ENCODE results near the gene ISLR. TPM values are rescaled to one million over a fixed set of nuclear protein-coding genes. Genes with fewer than 3 reads are reported as not detected.

ISLR gene
- total and polyA plus RNA-seq, 2 of the 8 experiments (the other 6 are each of a cell fraction or from before 2014, with no cell fraction given), result 0.29 to 0.35 TPM

GRCh38 chr15:74127255-74127953 is 46.1 kb upstream of the ISLR start:
- no peak overlapping the region; the same call in 1 of the 2 replicates for H3K18ac ChIP-seq (ENCODE audit: extremely low read depth, low read length)
- WGBS, 2 experiments (ENCODE audit: extremely low coverage in 1 of 2, insufficient coverage in 1 of 2, insufficient read length in 1 of 2, insufficient replicate concordance in 2 of 2, low coverage in 1 of 2, low lambda C conversion rate in 2 of 2, missing lambda C conversion rate in 1 of 2), result 20% methylated on average over 29 of the region's 44 CpGs; no CpG with 5 or more reads in 1 of the 2 experiments
- H2BK120ac ChIP-seq (replicated peaks; ENCODE audit: low read depth, low read length), result no peak overlapping the region
- H4K8ac ChIP-seq (ENCODE audit: extremely low read depth, insufficient read depth, low read length), result no peak overlapping the region
- peak overlapping the region; percentile 83 to 86 for H3K4me2 ChIP-seq (ENCODE audit: insufficient read depth in 1 of 2, low read depth in 2 of 2, low read length in 2 of 2)
- H4K5ac ChIP-seq (ENCODE audit: insufficient read length, low read depth, low read length), result no peak overlapping the region
- 0 out of 2 replicates have a peak overlapping the region, but pooled peaks have one; percentile 46 for H2BK15ac ChIP-seq (ENCODE audit: low read length)
- no peak overlapping the region for H2AFZ ChIP-seq (ENCODE audit: low read length)
- H2BK20ac ChIP-seq (ENCODE audit: low read length), result peak overlapping the region; percentile 57; the same call in 1 of the 2 replicates
- H3K4ac ChIP-seq (replicated peaks; ENCODE audit: insufficient read length, low read depth, low read length), result no peak overlapping the region
- DNase-seq (ENCODE audit: low read depth in 1 of 2, low spot score in 2 of 2) (peak; percentile 78 to 100), FAIRE-seq (no peak)
- H3K27ac ChIP-seq (ENCODE audit: low read depth, low read length), result no peak overlapping the region
- no peaks in the 10 kb centered on the region for H3K9me3 ChIP-seq (ENCODE audit: insufficient read depth in 2 of 2, low read depth in 1 of 2, low read length in 1 of 2)
- H3K36me3 ChIP-seq (ENCODE audit: control insufficient read depth in 2 of 4, insufficient read depth in 4 of 4, low read length in 3 of 4), result no peaks in the 10 kb centered on the region
- peaks cover 17% of the 10 kb centered on the region; the same call in 1 of the 2 replicates for H3K23me2 ChIP-seq (ENCODE audit: low read depth, low read length)
- H3K4me3 ChIP-seq (ENCODE audit: extremely low read depth in 1 of 4, insufficient read depth in 2 of 4, low read depth in 3 of 4, low read length in 4 of 4), result peak overlapping the region in 3 of 4 experiments; percentile 26 to 57 (median 36); a peak in 7 of 8 replicates
- H2AK5ac ChIP-seq (ENCODE audit: low read depth, low read length), result no peak overlapping the region
- H3K79me1 ChIP-seq (ENCODE audit: low read depth, low read length), result no peaks in the 10 kb centered on the region; the same call in 1 of the 2 replicates
- H4K20me1 ChIP-seq (replicated peaks in 1 of 2; ENCODE audit: control insufficient read depth in 1 of 2, insufficient read depth in 2 of 2, low read length in 2 of 2), result peaks cover 7 to 11% of the 10 kb centered on the region in 2 experiments
- H3K56ac ChIP-seq (replicated peaks; ENCODE audit: insufficient read length, low read depth, low read length), result no peak overlapping the region
- no peak overlapping the region for H4K91ac ChIP-seq (replicated peaks; ENCODE audit: insufficient read length, low read length)
- ChIA-PET CTCF (ENCODE audit: partially characterized antibody) (interaction anchor here (0.7 to 4.5 kb wide), 26 partner anchors 14 to 502 kb away, joined by 3 to 65 read pairs (median 5); partner anchors contain the start of gene STRA6), POLR2A (ENCODE audit: partially characterized antibody) (interaction anchor here (1.1 to 1.5 kb wide), 2 partner anchors 80 to 180 kb away, joined by 3 to 8 read pairs; no protein-coding TSS in a partner anchor)
- H3K14ac ChIP-seq (ENCODE audit: insufficient read length), result no peak overlapping the region
- no peak overlapping the region; the same call in 1 of the 2 replicates for H2BK12ac ChIP-seq (ENCODE audit: low read depth, low read length)
- no peak overlapping the region for H3K9ac ChIP-seq (replicated peaks in 1 of 4; ENCODE audit: extremely low read depth in 1 of 4, low read depth in 3 of 4, low read length in 3 of 4)
- no peak overlapping the region for H3K23ac ChIP-seq (ENCODE audit: insufficient read length)
- peaks cover 49 to 64% (median 57%) of the 10 kb centered on the region in 4 experiments for H3K27me3 ChIP-seq (replicated peaks in 1 of 4; ENCODE audit: control insufficient read depth in 3 of 4, extremely low read depth in 1 of 4, insufficient read depth in 3 of 4, low read length in 3 of 4)
- H3K4me1 ChIP-seq (replicated peaks in 1 of 4; ENCODE audit: control insufficient read depth in 3 of 4, insufficient read depth in 4 of 4, low read length in 3 of 4), result peaks cover 2 to 55% (median 42%) of the 10 kb centered on the region in 4 experiments
- H3K79me2 ChIP-seq (ENCODE audit: control insufficient read depth in 1 of 2, insufficient read depth in 2 of 2, low read length in 2 of 2), result no peaks in the 10 kb centered on the region
- H2BK5ac ChIP-seq (ENCODE audit: low read depth, low read length), result no peak overlapping the region
- TF ChIP-seq TAF7 (optimal IDR thresholded peaks at IDR 0.05; ENCODE audit: borderline replicate concordance, low read depth, low read length) (no peak), TCF12 (IDR thresholded peaks at IDR 0.05; ENCODE audit: low read depth, low read length) (no peak), EZH2 (IDR thresholded peaks at IDR 0.05; ENCODE audit: low read depth, low read length, severe bottlenecking) (no peak), SAP30 (IDR thresholded peaks at IDR 0.05; ENCODE audit: insufficient read depth, insufficient replicate concordance, low read length) (no peak), KDM1A (IDR thresholded peaks at IDR 0.05; ENCODE audit: borderline replicate concordance, low read length) (no peak), JUN (IDR thresholded peaks at IDR 0.05; ENCODE audit: low read depth, low read length) (0 out of 2 replicates have a peak, but pooled peaks have one; percentile 61), USF2 (IDR thresholded peaks at IDR 0.05; ENCODE audit: low read length) (no peak), CHD2 (IDR thresholded peaks at IDR 0.05; ENCODE audit: low read length) (0 out of 2 replicates have a peak, but pooled peaks have one; percentile 2), SUZ12 (IDR thresholded peaks at IDR 0.05; ENCODE audit: low read length) (no peak), CEBPB (IDR thresholded peaks at IDR 0.05; ENCODE audit: low read depth, low read length) (no peak)

Measured in H1 (cell line).